GM12891 (cell line): ENCODE measurements around the gene PAQR3.

Source experiments
- PAX5 ChIP-seq: IDR thresholded peaks from 2 replicates; pipeline ENCODE4 v1.6.1; 2011; ENCODE audit warnings: low read length, moderate library complexity, mild to moderate bottlenecking; ENCODE audit not compliant: insufficient read depth, severe bottlenecking
- POLR2A ChIP-seq: IDR thresholded peaks from 2 replicates; pipeline ENCODE4 v1.6.1; 2011; ENCODE audit warnings: low read depth, low read length, control low read depth
- POLR2AphosphoS5 ChIP-seq: IDR thresholded peaks from 2 replicates; pipeline ENCODE4 v1.6.1; 2011; ENCODE audit warnings: low read depth, low read length, control low read depth
- SPI1 ChIP-seq: IDR thresholded peaks from 2 replicates; pipeline ENCODE4 v1.6.1; 2011; ENCODE audit warnings: low read depth, low read length, control low read depth
- TAF1 ChIP-seq: IDR thresholded peaks from 2 replicates; pipeline ENCODE4 v1.6.1; 2011; ENCODE audit warnings: low read depth, low read length, control low read depth

GRCh38 chr4:78956975-78957374 is 17.7 kb upstream of the PAQR3 start:
- TF ChIP-seq POLR2AphosphoS5 (no peak), POLR2A (no peak), PAX5 (no peak), SPI1 (no peak), TAF1 (no peak)
